Effector CD8-positive, alpha-beta T cell (primary cell): ENCODE data around the gene SUN5.
"Not testable (repeated sequence)": the region's sequence is repeated elsewhere in the genome, so short reads cannot be mapped to it uniquely, and the experiment has no call there.

Source experiments
- DNase-seq: peaks from one replicate; lab custom pipeline; 2025; lab: John Stamatoyannopoulos, UW
- total RNA-seq, 4 experiments: gene quantifications; one replicate each; lab custom pipeline; 2026; lab: John Stamatoyannopoulos, UW

Gene SUN5
- 0 reads per million in 4 experiments for total RNA-seq

- no peak for DNase-seq
Measured at GRCh38 chr20:33004141-33004751, at the start of gene SUN5. Gene SUN5 (minus strand): TSS chr20:33004433. CDS start chr20:33004340, 93 bp downstream.

- DNase-seq: no peak
Measured at GRCh38 chr20:33053291-33054106, 49.3 kb upstream of the SUN5 start, which contains the start of gene BPIFB3. Gene BPIFB3 (plus strand): TSS chr20:33053903. CDS start chr20:33055436, 1,533 bp downstream.

GRCh38 chr20:33051333-33051732 is 47.1 kb upstream of the SUN5 start:
- no peak for DNase-seq

GRCh38 chr20:33046412-33046811 is 42.2 kb upstream of the SUN5 start:
- no peak for DNase-seq

GRCh38 chr20:33045129-33045721 is 41.0 kb upstream of the SUN5 start:
- not testable (repeated sequence) for DNase-seq

- no peak for DNase-seq
Measured at GRCh38 chr20:33043731-33044181, 39.5 kb upstream of the SUN5 start.

- no peak for DNase-seq
Measured at GRCh38 chr20:33042983-33043730, 38.9 kb upstream of the SUN5 start.

GRCh38 chr20:33042430-33042829 is 38.2 kb upstream of the SUN5 start:
- no peak for DNase-seq

GRCh38 chr20:33038243-33038642 is 34.0 kb upstream of the SUN5 start:
- no peak for DNase-seq

- no peak for DNase-seq
Measured at GRCh38 chr20:33037456-33037855, 33.2 kb upstream of the SUN5 start.

- DNase-seq: no peak
Measured at GRCh38 chr20:33034901-33035492, 30.8 kb upstream of the SUN5 start.

- no peak for DNase-seq
Measured at GRCh38 chr20:33034115-33034514, 29.9 kb upstream of the SUN5 start.

GRCh38 chr20:33033381-33033780 is 29.1 kb upstream of the SUN5 start:
- DNase-seq: no peak

GRCh38 chr20:33032555-33032954 is 28.3 kb upstream of the SUN5 start:
- DNase-seq: no peak

GRCh38 chr20:33031531-33031930 is 27.3 kb upstream of the SUN5 start, which contains the start of gene BPIFB6:
Gene BPIFB6 (plus strand): TSS chr20:33031648. CDS start chr20:33031648, 0 bp downstream.
- no peak for DNase-seq

GRCh38 chr20:33030569-33030968 is 26.3 kb upstream of the SUN5 start:
- DNase-seq: no peak

GRCh38 chr20:33030076-33030475 is 25.8 kb upstream of the SUN5 start:
- no peak for DNase-seq

GRCh38 chr20:33028875-33029274 is 24.6 kb upstream of the SUN5 start:
- no peak for DNase-seq

GRCh38 chr20:33027769-33028751 is 23.8 kb upstream of the SUN5 start:
- DNase-seq: no peak
